GM19463 (cell line): Measurements from ENCODE around the gene ROBO1.

ENCODE experiments used
- ATAC-seq: cut with Tn5 transposase; IDR thresholded peaks from one replicate; pipeline ENCODE4 v1.9.1; 2021; ENCODE audit warnings: mild to moderate bottlenecking, moderate library complexity; ENCODE audit not compliant: unreplicated experiment

Gene ROBO1

DNA sequence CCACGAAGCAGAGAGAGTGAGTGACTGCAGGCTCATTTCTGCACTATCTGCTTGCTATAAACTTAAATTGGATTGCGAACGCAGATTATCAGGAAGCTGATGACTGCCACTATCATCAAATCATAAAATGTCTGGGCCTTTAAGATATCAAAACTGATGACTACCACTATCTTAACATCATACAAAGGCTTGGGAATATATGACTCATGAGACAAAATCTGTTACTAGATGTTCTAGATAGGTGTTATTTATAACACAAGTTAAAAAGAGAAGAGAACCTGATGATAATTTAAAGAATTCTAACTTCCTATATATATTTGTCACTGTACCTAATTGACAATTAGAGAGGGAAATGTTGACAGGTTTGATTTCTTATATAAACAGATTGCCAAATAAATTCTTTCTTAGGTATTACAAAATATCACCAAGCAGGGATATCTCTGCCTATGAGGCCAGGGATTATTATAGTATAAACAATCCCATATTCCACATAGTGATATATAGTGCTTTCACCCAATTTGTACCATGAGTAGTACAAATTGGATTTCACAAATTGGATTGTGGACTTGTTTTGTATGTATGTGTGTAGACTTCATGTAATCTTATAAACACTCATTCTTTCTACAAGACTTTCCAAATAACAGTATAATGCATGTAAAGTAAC, 1157.2 kb downstream of the ROBO1 start:
- no peak for ATAC-seq

DNA sequence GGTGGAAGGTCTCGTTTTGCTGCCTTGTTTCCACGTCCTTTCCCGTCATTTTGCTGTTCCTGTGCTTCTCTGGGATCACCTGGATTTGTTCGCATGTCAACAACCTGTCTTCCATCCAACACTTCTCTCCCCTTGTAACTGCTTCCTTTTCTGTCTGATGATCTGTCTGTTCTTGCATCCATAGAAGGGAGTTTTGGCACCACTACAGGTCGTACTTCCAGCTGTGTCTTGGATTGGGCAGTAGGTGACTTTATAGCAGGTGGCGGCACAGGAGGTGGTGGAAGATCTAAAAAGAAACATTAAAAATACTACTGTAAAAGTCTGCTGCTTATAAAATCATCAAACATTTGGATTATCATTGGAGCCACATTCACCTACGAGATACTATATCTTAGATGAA, 1161.0 kb downstream of the ROBO1 start:
- ATAC-seq: no peak

DNA sequence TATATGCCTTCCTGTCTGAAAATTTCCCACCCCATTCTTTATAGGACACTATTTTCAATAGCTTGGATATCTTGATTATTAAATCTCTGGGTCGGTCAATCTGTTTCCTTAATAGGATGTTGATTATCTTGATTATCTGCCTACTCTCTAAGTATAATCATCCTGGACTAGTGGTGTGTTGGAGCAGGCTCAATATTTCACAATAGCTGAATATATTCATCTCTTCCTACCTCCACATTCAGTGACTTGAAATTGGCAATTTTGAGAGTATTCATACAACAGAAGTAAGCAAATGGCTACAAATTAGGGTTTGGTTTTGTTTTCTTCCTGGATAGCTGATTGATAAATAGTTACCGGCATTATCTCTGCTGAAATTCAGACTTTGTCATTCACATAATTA, 1162.6 kb downstream of the ROBO1 start:
- no peak for ATAC-seq

DNA sequence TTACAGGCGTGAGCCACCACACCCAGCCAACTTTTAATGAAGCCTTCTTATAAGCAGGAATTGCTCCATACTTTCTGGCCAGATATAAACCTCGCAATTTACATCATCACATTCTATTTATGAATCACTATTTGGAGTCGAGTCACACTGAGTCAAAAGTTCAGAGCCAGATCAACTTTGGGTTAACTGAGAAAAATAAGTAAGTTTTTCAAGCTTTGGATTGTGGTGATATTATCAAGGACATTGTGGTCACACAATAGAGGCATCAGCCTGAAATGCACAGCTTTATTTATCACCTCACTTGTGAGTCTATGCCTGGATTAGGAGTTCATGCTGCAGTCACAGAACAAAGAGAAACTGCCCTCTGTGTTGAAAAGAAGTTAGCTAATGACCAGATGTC, 1163.5 kb downstream of the ROBO1 start:
- no peak for ATAC-seq

DNA sequence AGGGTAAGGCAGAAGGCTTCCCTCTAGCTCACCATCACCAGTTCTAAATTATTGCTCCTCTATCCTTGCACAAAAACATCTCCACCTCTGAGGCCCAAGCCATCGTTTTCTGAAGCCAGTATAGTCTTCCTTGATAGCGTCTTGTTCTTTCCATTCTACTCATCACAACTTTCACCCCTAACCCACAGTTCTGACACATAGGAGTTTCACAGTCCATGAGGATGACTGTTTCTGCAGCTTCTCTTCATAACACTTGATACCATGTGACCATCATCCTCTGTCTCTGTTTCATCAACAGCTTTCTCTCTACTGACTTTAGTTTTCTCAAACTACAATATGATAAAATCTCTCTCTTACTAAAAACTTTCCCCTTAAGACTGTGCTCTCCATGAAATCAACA, 1166.5 kb downstream of the ROBO1 start:
- no peak for ATAC-seq

DNA sequence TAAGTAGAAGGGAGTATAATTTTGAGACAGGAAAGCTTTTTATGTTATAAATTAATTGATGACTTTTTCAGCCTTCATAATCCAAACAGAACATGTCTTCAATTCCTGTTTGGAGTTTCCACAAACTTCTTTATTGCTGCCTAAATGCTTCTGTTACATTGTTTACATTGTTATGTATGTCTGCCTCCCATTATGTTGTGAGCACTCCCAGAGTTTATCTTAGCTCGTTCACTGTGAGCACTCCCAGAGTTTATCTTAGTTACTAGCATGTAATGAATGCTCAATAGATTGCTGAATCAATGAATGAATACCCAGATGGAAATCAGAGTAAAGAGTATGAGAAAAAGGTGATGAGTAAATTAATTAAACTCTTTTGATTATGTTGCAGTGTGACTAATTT, 1178.0 kb downstream of the ROBO1 start:
- no peak for ATAC-seq

DNA sequence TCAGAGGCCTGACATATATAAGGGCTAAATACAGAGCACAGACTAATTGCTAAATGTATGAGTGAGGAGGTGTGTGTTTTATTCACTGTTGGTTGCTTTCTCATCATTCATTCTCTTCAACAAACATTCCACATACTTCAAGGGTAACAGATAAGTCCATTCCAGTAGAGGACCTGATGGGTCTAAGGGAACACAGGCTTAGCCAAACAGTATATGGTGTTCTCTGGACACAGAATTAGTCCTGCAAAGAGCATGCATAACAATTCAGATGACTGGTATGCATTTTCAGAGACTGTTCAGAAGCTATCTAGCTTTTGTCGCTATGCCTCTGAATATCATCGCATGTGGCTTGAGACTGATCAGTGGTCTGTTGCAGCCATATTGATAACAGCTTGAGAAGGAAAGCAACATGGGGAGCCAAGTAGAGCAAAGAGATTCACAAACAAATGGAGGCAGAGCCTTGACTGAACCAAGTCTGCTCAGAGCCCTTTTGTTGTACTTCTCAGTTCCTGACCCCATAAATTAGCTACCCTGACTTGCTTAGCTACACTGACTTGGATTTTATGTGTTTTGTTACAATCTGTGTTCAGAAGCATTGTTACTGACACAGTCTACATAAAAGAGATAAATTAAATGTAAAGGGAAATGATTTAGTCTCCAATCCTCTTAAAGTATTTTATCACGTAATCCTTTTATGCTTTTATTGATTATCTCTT, 1178.7 kb downstream of the ROBO1 start:
- no peak for ATAC-seq

DNA sequence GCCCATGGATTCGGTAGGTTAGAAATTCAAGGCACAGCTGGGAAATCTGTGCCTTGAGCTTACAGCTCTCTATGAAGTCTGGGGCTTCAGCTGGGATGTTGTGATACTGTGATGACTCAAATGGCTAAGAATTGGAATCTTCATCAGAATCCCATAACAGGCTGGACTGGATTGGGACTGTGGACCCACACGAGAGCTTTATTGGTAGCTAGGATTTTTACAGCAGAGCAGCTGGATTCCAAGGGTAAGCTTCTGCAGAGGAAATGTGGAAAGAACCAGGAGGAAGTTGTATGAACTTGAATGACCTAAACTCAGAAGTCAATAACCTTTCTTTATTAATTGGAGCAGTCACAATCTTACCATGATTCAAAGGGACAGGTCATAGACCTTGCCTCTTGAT, 1187.1 kb downstream of the ROBO1 start:
- ATAC-seq: no peak

DNA sequence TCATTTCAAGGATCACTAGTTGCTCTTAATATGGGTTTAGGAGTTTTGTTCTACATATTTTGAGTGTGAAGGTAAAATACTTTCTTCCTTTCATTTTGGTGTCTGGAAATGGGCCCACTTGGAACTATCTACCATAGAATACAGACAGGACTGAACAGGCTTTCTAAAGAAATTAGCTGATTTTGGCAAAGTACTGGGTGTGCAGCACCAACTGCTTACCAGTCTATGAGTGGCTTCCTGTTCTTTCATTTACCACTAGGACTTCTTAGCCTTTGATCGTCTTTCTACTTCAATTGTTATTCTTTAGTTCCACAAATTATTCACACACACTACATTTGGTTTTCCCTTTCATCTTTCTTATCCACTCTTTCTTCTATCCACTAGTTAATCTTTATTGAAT, 1196.3 kb downstream of the ROBO1 start:
- no peak for ATAC-seq

DNA sequence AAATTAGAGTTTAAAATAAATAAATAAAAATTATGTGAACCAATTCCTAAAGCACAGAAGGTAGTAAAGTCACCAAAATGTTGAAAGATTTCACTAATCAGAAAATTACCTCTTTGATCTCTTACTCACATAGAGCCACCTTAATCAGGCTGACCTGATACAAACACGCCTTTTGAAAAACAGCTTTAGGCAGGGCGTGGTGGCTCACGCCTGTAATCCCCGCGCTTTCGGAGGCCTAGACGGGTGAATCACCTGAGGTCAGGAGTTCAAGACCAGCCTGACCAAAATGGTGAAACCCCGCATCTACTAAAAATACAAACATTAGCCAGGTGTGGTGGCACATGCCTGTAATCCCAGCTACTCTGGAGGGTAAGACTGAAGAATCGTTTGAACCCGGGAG, 1197.3 kb downstream of the ROBO1 start:
- no peak for ATAC-seq

DNA sequence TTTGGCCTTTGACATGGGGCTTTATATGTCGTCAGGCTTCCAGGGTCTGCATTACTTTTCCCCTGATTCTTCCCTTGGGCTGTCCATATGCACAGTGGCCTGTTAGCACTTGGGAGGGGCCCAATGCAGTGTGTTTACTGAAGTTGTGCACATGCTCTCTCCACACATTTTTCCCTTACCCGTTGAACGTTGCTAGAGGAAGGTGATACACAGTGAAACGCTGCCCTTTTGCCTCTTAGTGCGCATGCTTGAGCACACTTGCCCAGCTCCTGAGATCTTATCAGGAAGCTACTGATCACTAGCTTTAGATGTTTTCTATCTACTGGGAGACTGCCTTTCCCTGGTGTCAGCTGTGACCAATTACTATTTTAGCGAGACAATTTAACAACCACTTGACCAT, 1198.0 kb downstream of the ROBO1 start:
- ATAC-seq: no peak

DNA sequence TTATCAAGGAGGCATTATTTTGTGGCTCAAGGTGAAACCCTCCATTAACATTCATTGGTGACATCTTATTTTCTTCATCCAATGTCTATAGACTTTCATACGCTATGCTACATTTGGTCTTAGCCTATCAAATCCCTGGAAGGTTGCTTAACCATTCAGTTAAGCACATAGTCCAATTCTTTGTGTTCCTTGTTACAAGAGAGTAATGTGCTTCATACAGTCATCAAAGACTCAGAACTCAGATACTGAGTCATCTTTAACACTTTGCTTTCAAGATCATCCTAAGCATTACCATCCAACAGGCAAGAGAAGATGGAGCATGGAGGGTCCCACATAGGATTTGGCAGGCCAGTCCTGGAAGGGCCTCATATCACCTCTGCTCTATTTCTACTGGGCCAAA, 1202.1 kb downstream of the ROBO1 start:
- no peak for ATAC-seq

DNA sequence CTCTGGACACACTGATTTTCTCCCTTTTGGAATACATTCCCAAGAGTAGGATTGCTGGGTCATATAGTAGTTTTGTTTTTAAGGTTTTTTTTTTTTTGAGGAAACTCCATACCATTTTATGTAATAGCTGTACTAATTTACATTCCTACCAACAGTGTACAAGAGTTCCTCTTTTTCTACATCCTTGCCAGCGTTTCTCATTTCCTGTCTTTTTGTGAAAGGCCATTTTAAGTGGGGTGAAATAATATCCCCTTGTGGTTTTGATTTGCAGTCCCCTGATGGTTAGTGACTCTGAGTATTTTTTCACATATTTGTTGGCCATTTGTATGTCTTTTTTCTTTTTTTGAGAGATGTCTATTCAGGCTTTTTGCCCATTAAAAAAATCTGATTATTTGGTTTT, 1205.5 kb downstream of the ROBO1 start:
- no peak for ATAC-seq
